PC-9 (cell line): ENCODE results near the gene LRSAM1. TPM values are rescaled to one million over a fixed set of nuclear protein-coding genes. Genes with fewer than 3 reads are reported as not detected.

Experiments
- BruUV-seq: library from RNA; stranded (reverse); fragments of 400-500 nt; replicated peaks from 2 replicates; lab custom pipeline; 2021; lab: Mats Ljungman, UMichigan
- CTCF ChIA-PET: fragments of 300-600 bp; sonication (Branson Sonifier 250); formaldehyde crosslinking; loops from one replicate; lab custom pipeline; 2022; ENCODE audit warnings: antibody characterized with exemption; lab: Charles Lee
- POLR2A ChIA-PET: fragments of 300-600 bp; sonication (Branson Sonifier 250); formaldehyde crosslinking; loops from one replicate; lab custom pipeline; 2022; ENCODE audit warnings: antibody characterized with exemption; ENCODE audit not compliant: unreplicated experiment; lab: Charles Lee
- DNase-seq, 2 experiments: peaks; one replicate each; pipeline versions ENCODE4 v3.0.0 to v3.0.0-alpha.2; 2015 to 2022; ENCODE audit warnings: mixed read lengths in 1 of 2
- H2AFZ ChIP-seq: fragments of 200-600 bp; sonication (generic); 2 replicates; pipeline ENCODE4 v1.8.1; 2017; ENCODE audit warnings: antibody characterized with exemption
- H3F3A ChIP-seq: fragments of 200-600 bp; sonication (generic); 2 replicates; pipeline ENCODE4 v1.8.1; 2017; ENCODE audit warnings: antibody characterized with exemption, mild to moderate bottlenecking, low read depth; ENCODE audit not compliant: insufficient read depth
- H3K27ac ChIP-seq: fragments of 200-600 bp; sonication (generic); 2 replicates; pipeline ENCODE4 v1.6.1; 2016; ENCODE audit warnings: mixed run types
- H3K27me3 ChIP-seq: fragments of 200-600 bp; sonication (generic); 2 replicates; pipeline ENCODE4 v1.6.1; 2016; ENCODE audit warnings: low read depth, mixed run types; ENCODE audit not compliant: insufficient read depth
- H3K36me3 ChIP-seq: fragments of 200-600 bp; sonication (generic); 2 replicates; pipeline ENCODE4 v1.6.1; 2016; ENCODE audit warnings: low read depth, mixed run types
- H3K4me1 ChIP-seq: fragments of 200-600 bp; sonication (generic); replicated peaks from 2 replicates; pipeline ENCODE4 v1.6.1; 2016; ENCODE audit warnings: mixed run types; ENCODE audit not compliant: insufficient read depth
- H3K4me2 ChIP-seq: fragments of 200-600 bp; sonication (generic); 2 replicates; pipeline ENCODE4 v1.6.1; 2017; ENCODE audit warnings: mixed run types
- H3K4me3 ChIP-seq: fragments of 200-600 bp; sonication (generic); 2 replicates; pipeline ENCODE4 v1.6.1; 2016; ENCODE audit warnings: mixed run types
- H3K79me2 ChIP-seq: fragments of 200-600 bp; sonication (generic); 2 replicates; pipeline ENCODE4 v1.6.1; 2017; ENCODE audit warnings: low read depth, mixed run types
- H3K9me2 ChIP-seq: fragments of 200-600 bp; sonication (generic); 2 replicates; pipeline ENCODE4 v1.8.1; 2017; ENCODE audit warnings: mild to moderate bottlenecking; ENCODE audit not compliant: insufficient read depth
- H3K9me3 ChIP-seq: fragments of 200-600 bp; sonication (generic); 2 replicates; pipeline ENCODE4 v1.8.1; 2016; ENCODE audit warnings: low read depth; ENCODE audit not compliant: insufficient read depth
- H4K20me1 ChIP-seq: fragments of 200-600 bp; sonication (generic); 2 replicates; pipeline ENCODE4 v1.8.1; 2017; ENCODE audit not compliant: insufficient read depth
- CTCF ChIP-seq: fragments of 200-600 bp; sonication (generic); conservative IDR thresholded peaks from 2 replicates; pipeline ENCODE4 v1.6.1; 2017; ENCODE audit warnings: mixed run types, antibody characterized with exemption, mild to moderate bottlenecking, moderate library complexity
- EZH2 ChIP-seq: fragments of 200-600 bp; sonication (generic); IDR thresholded peaks from 2 replicates; pipeline ENCODE4 v1.8.0; 2017; ENCODE audit warnings: antibody characterized with exemption, low read depth
- intact Hi-C: fragments of 100-400 bp; cut with micrococcal nuclease; formaldehyde crosslinking; loops from one replicate; pipeline ENCODE4 v1.10.0; 2022; ENCODE audit not compliant: unreplicated experiment
- total RNA-seq: library from RNA; stranded (reverse); gene quantifications from 2 replicates; pipeline ENCODE4 v1.2.3, GENCODE V29; 2021

Gene LRSAM1
- total RNA-seq, 1 experiment from 2014 or later: 44.0 TPM

- TF ChIP-seq CTCF (no peak), EZH2 (no peak)
- no TSS peak for BruUV-seq
- peaks cover 40% of the 10 kb centered on the region for H3K79me2 ChIP-seq
- POLR2A ChIA-PET: no interaction called here
- H3K9me3 ChIP-seq: no peaks in the 10 kb centered on the region
- no peak overlapping the region for H2AFZ ChIP-seq
- H3K27ac ChIP-seq: no peak overlapping the region
- intact Hi-C loops: no loop called here
- CTCF ChIA-PET: no interaction called here
- DNase-seq: no peak
- peaks cover 7% of the 10 kb centered on the region for H3K4me1 ChIP-seq
- no peaks in the 10 kb centered on the region for H3F3A ChIP-seq
- H3K4me2 ChIP-seq: no peak overlapping the region
- no peaks in the 10 kb centered on the region for H4K20me1 ChIP-seq
- H3K9me2 ChIP-seq: no peaks in the 10 kb centered on the region
- peaks cover 17% of the 10 kb centered on the region; the same call in 1 of the 2 replicates for H3K36me3 ChIP-seq
- H3K4me3 ChIP-seq: no peak overlapping the region
- H3K27me3 ChIP-seq: no peaks in the 10 kb centered on the region
These were observed 23.0 kb upstream of the LRSAM1 start for GRCh38 chr9:127428348-127428747.

- intact Hi-C loops: no loop called here
- Histone ChIP-seq H3K4me3 (no peak overlapping the region), H2AFZ (no peak overlapping the region), H3K9me2 (no peaks in the 10 kb centered on the region), H3K79me2 (peaks cover 25% of the 10 kb centered on the region), H4K20me1 (no peaks in the 10 kb centered on the region), H3K4me2 (no peak overlapping the region), H3K27ac (no peak overlapping the region), H3K9me3 (no peaks in the 10 kb centered on the region), H3K36me3 (peaks cover 27% of the 10 kb centered on the region; the same call in 1 of the 2 replicates), H3K27me3 (no peaks in the 10 kb centered on the region), H3K4me1 (peaks cover 4% of the 10 kb centered on the region), H3F3A (no peaks in the 10 kb centered on the region)
- TF ChIP-seq CTCF: no peak
- no peak for TF ChIP-seq EZH2
- ChIA-PET POLR2A (no interaction called here), CTCF (no interaction called here)
- BruUV-seq: no TSS peak
- DNase-seq: no peak
These were observed 20.9 kb upstream of the LRSAM1 start for GRCh38 chr9:127430415-127430814.

GRCh38 chr9:127437497-127438264 lies 13.6 kb upstream of the LRSAM1 start:
- TF ChIP-seq EZH2 (no peak), CTCF (no peak)
- H3K27me3 ChIP-seq: no peaks in the 10 kb centered on the region
- no peaks in the 10 kb centered on the region for H3K4me1 ChIP-seq
- H3K79me2 ChIP-seq: no peaks in the 10 kb centered on the region
- BruUV-seq: no TSS peak
- no peak overlapping the region for H3K27ac ChIP-seq
- H3K4me3 ChIP-seq: no peak overlapping the region
- H3K9me2 ChIP-seq: no peaks in the 10 kb centered on the region
- H3K9me3 ChIP-seq: no peaks in the 10 kb centered on the region; the same call in 1 of the 2 replicates
- no peak overlapping the region for H2AFZ ChIP-seq
- peaks cover 34% of the 10 kb centered on the region for H3K36me3 ChIP-seq
- intact Hi-C loops: no loop called here
- H4K20me1 ChIP-seq: no peaks in the 10 kb centered on the region; the same call in 1 of the 2 replicates
- no peak overlapping the region for H3K4me2 ChIP-seq
- H3F3A ChIP-seq: peaks cover 6% of the 10 kb centered on the region; the same call in 1 of the 2 replicates
- POLR2A ChIA-PET: interaction anchor here (0.6 kb wide), 1 partner anchor 15 kb away, joined by 3 read pairs; no protein-coding TSS in a partner anchor
- no peak for DNase-seq
- CTCF ChIA-PET: no interaction called here
